Inflammatory macrophage treated with lipopolysaccharide for 4 hours (primary cell): ENCODE results near the gene DNAJC1.

Experiments used
- DNase-seq: peaks from one replicate; pipeline ENCODE4 v3.0.0-alpha.2; 2020

DNAJC1 gene

DNA sequence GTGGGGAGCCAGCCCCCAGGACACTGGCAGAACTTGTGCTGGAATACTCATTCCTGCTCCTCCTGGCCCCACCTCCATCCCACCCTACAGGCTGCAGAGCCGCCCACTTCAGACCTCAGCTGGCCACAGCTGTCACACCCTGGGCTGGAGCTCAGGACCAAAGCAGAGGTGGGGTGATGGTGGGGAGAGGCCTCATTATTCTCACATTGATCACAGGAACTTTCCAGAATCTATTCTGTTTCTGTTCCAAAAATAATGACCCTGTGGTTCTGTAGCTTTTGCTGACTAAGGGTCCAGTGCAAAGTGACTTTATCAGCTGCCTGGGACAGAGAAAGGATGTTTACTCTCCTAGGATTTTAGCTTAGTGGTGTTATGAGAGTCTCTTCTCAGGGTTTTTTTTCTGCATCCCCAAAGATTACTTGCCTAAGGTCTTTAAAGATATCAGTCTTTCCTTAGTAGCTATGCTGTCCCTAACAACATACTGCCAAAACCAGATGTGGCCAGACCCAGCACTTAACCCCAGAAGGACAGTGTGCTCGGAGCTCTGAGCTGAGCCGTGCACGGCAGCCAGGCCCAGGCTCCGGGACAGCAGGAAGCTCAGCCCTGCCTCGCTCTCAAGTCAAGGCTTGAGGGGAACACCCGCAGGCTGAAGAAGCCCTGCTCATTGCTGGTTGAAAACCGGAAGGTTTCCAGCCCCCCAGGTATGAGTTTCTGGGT, 246.2 kb downstream of the DNAJC1 start:
- no peak for DNase-seq

DNA sequence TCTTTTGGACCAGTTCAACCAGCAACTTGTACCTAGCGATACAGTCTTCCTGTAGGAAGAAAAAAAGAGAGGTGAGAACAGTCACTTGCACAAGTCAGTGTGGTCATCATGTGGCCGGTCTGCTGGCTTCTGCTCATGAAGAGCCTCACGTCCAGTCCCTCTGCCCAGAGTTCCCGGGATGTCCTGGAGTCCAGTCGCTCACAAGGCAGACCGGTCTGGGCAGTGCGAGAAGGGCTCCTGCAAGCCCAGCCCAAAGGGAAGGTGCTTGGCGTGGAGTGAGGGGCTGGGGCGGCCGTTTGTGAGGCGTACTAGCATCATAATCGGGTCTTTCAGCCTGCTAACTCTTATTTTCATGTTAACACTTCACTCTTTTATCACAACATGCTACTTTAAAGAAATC, 246.8 kb downstream of the DNAJC1 start:
- no peak for DNase-seq

DNA sequence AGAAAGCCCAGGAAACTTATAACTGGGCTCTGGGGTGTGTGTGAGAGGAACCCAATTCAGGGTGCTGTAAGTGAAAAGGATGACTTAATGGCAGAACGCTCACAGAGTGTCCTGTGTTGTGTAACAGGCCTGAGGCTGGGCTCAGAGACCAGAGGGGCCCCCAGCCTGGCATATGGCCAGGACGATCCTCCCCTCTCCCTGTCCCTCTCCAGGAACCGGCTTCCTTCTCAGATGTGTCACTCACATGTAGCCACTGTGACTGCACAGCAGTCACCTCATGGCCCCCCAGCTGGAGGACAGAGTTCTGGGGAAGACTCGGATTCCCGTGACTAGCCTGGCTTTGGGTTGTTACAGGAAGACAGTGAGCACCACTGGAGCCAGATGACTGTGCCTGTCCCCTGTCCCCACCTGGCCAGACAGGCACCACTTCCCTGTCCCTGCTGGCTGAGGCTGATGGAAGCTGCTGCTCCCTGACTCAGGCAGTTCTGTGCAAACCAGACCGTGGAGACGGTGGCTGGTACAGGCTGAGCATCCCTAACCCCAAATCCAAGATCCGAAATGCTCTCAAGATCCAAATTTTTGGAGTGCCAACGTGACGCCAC, 249.0 kb downstream of the DNAJC1 start:
- DNase-seq, result no peak

DNA sequence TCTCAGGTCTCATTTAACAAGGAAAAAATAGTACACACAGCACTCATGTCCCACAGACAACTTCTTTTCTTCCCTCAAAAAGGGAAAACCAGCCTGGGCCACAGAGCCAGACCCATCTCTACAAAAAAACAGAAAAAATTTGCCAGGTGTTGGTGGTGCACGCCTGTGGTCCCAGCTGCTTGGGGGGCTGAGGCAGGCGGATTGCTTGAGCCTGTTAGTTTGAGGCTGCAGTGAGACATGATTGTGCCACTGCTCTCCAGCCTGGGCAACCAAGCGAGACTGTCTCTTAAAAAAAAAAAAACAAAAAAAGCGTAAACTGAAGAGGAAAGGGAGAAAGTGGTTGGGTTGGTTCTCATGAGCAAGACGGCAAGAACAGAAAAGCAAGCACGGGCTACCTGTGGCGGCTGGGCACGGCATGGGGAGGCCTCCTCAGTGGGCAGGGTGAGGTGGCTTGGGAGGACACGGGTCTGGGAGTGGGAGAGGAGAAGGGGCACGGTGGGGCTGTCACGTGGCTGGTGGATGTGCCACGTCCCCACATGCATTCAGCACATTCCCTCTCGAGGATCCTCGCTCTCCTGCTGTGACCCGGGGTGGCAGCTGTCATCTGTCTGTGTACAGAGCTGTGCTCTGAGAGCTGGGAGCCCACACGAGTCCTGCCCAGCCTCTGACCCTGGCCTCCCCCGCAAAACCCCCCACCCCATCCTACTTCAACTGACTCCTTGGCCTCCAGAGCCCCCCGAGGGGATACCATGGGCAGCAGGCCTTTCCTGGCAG, 249.8 kb downstream of the DNAJC1 start:
- no peak for DNase-seq

DNA sequence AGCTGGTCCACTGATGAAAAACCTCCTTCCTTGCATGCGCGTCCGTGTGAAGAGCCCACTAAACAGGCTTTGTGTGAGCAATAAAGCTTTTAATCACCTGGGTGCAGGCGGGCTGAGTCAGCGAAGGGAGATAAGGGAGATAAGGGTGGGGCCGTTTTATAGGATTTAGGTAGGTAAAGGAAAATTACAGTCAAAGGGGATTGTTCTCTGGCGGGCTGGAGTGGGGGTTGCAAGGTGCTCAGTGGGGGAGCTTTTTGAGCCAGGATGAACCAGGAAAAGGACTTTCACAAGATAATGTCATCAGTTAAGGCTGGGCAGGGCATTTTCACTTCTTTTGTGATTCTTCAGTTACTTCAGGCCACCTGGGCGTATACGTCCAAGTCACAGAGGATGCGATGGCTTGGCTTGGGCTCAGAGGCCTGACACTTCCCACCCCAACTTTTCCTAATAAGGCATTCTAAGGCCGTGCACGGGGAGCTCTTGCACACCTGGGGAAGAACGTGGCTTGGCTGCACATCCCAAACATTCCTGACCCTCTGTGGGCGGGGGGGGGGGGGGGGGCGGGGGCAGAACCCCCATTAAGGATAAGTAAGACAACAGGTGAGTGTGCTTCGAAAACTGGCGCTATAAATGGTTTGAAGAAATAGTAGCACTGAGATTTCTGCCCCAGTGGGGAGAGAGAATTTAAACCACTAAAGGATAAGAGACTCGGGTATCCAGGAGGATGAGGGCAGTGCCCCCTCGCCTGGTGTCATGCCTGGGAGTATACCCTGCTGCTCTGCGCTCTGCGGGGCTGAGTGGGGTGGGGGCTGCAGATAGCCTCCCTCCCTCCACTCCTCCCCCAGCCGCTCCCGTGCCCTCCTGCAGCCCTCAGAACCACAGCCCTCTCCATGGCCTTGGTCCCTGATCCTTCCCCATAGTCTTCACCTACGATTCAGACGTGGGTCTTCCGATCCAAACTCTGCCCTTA, 251.9 kb downstream of the DNAJC1 start:
- no peak for DNase-seq

DNA sequence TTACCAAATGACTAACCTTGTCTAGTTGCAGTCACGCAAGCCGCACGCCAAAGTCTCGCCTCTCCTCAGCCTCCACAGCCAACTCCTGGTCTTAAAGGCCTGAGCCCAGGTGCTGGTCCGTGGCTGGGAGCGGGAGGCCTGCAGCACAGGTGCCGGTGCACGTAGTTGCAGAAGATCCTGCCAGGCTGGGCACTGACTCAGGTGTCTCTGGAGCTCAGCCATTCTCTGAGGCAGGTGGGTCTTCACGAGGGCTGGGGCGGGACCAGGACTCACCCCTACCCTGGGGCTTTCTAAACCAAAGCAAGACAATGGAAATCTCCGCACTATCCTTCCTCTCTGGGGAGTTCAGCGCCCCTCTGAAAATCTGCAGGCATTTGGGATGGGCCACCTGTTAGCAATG, 253.1 kb downstream of the DNAJC1 start:
- DNase-seq, result no peak

DNA sequence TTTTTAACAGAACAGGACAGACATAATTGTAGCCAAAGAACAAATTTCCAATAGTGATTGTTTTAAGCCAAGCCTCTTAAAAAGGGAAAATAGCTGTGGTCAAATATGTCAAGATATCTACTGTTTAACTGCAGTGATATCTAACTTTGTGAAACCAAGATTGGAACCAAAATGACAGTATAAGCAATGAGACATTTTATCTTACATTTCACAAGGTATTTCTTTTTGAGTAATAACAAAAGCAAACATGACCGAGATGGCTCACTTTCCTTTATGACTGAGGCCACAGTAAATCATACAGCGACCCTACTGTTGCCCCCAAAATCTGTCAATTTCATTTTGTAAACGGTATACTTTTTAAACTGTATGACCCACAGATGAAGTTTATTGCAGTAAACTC, 253.7 kb downstream of the DNAJC1 start:
- no peak for DNase-seq

DNA sequence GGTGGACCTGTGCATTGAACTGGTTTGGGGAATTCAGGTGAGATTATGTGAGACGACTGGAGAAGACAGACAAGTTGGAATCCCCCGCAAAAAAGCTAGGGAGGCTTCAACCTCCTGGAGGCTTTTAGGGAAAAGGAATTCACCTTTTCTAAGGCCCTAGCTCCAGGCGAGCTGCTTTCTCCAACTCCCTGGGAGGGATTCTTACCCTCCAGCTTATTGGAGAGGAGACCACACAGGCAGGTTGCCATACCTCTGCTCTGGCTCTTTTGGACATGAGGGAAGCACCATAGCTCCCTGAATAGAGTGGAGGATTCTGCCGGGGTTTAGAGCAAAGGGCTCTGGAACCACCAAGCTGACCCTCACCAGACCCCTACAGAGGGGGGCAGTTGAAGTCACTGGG, 255.7 kb downstream of the DNAJC1 start:
- DNase-seq, result no peak

DNA sequence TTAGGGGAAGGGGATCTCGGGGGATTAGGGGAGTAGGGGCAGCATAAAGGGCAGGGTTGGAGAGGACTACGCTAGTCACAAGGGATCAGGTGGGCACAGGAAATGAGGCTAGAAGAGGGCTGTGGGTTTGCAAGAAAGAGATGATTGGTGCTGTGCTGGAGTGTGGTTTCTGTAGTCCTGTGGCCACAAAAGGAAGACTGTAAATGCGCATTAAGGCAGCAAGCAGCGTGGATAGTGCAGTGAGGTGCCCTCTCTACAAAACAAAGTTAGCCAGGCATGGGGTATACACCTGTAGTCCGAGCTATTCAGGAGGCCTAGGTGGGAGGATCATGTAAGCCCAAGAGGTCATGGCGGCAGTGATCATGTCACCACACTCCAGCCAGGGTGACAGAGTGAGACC, 257.4 kb downstream of the DNAJC1 start:
- no peak for DNase-seq

DNA sequence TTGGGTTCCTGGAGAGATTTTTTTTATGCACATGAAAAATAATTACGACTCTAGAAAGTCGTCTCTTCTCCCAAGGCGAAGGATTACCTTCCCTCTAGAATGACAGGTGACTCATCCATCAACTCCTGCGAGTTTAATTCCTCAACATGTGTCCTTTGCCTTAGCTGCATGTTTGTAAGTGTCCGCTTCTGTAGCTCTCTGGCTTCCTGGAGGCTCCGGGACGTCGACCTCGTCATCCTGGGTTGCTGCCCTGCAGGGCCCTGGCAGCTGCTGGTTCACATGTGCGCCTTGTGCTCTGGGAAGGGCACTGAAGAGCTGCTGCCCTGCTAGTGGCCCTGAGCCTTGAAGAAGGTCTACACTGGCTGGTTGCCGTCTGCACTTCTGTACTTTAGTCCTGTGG, 259.3 kb downstream of the DNAJC1 start:
- DNase-seq, result no peak

DNA sequence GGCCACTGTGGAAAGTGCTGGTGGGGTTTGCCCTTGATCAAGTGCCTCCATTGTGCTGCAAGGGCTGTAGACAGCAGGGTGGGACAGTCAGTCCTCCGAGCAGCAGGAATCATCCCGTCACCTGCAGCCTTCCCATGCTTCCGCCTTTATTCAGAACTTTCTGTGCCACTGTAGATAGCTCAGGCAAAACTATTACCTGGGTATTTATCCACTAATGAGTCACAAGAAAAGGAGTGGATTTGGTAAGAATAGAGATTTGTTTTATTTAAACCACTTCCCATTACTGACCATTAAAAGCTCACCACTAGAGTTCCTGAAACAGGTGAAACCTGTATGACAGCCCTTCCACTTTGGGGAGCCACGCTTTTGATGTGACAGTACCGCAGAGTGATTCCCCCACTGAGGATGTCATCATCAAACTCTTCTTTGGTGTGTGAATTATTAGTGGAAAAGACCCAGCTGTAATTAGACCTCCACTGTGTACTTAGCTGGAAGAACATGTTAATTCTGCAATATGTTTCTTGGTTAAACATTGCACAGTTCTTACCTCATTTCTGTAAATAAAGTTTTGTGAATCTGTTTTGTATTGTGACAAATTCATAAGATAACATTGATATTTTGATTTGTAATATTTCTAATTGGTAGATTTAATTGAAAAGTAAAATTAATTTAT, 260.7 kb downstream of the DNAJC1 start:
- no peak for DNase-seq

DNA sequence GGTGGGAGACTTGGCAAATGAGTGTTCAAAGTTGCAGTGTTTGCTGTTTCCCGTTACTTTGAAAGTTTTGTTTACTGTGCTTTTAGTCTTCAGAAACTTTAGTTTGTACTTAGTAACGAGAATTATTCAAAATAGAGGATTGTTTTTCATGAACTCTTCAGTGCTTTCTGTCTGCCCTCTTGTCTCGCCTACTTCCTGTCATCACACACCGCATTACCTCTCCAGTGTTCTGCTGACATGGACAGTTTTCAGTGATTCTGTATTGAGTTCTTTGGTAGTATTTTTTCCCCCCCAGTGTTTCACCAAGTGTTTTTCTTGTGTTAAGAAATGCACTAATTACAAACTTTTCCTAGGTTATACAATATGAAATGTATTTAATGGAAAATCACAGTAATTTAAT, 262.5 kb downstream of the DNAJC1 start:
- DNase-seq, result no peak

DNA sequence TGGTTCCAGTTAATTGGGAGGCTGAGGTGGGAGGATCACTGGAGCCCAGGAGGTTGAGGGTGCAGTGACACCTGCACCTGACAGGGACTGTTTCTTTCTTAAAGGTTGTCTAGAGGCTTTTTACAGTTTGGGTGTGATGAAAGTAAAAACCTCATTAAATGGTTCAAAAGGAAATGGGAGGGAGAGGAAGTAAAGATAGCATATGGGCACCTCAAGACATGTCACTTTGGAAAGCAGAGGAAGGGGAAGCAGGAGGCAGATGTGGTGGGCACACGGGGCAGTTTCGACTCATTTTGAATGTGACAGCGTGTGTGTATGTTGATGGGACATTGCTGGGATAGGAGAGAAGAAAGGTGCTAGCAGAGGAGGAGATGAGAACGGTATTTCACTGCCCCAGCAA, 266.4 kb downstream of the DNAJC1 start:
- no peak for DNase-seq

DNA sequence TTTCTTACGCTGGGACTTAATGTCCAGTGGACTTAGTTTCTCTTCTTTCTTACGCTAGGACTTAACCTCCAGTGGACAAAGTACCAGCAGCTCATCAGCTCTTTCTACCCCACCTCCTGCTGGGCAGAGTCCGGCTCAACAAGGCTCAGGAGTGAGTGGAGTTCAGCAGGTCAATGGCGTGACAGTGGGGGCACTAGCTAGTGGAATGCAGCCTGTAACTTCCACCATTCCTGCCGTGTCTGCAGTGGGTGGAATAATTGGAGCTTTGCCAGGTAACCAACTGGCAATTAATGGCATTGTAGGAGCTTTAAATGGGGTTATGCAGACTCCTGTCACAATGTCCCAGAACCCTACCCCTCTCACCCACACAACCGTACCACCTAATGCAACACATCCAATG, 269.8 kb downstream of the DNAJC1 start:
- no peak for DNase-seq

DNA sequence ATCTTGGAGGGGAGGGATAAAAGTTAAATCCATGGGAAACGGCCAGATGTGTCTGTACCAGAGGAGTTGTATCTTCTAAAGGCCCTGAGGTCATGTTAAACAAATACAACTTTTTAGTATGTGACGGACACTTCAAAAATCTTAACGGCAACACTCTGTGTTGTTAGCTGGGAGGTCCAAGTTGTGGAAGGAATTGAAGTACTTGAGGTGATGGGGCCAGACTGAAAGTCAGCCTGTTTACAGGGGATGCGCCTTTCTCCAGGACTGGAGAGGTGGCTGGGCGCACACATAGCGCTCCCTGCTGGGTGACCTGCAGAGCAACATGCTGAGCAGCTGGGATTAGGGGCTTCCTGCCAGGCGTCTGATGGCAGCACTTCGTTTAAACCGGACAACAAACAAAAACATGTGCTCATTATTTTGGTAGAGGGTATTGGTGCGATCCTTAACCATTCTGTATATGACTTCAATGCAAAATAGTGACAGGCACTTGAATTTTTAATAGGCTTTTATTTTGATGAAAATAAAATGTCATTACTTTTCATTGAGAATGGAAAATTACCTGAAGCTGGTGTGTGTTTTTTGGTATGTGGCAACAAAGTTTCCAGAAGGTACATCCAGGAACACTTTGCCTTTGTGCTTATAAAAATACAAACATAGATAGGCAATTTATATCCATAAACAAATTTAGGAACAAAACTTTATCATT, 271.3 kb downstream of the DNAJC1 start:
- DNase-seq, result peak; percentile 43

DNA sequence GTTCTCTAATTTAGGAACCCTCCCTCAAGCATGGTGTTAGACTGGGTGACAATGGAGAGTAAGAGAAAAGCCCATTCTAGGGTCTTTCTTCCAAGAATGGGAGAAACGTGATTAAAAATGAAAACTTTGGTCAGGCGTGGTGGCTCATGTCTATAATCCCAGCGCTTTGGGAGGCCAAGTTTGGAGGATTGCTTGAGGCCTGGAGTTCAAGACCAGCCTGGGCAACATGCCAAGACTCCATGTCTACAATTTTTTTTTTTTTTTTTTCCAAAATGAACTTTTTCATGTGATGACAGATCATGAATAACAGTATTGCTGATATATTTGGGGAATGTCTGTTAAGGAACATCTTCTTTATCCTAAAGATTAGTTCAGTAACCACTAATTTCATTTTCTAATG, 274.9 kb downstream of the DNAJC1 start:
- no peak for DNase-seq

DNA sequence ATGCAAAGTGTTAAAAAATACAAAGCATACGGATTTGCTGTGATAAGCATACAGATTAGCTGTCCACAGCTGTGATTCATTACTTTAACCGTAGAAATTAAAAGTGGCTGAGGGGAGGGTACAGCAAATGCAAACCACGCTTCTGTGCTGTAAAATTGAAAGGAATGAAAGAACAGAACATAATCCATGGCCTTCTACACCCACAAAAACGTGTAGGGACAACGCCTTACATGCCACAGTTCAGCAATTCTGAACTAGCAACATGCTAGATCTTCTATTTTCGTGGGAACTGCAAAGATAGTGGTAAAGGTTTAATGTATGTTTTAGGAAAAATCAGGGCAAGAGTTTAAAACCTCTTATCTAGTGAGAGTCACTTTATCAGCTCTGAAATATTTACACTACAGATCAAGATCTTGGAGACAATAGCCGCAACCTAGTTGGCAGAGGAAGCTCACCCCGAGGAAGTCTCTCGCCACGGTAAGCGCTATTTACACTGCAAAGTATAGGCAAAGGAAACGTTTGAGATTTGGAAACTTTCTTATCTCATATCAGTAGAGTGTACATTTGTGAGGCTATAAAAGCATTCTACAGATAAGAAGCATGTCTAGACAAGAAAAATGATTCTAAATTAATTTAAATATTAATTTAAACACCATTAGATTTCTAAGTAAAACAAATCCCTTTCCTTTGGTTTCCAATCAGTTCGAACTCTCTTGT, 275.9 kb downstream of the DNAJC1 start:
- DNase-seq, result no peak

DNA sequence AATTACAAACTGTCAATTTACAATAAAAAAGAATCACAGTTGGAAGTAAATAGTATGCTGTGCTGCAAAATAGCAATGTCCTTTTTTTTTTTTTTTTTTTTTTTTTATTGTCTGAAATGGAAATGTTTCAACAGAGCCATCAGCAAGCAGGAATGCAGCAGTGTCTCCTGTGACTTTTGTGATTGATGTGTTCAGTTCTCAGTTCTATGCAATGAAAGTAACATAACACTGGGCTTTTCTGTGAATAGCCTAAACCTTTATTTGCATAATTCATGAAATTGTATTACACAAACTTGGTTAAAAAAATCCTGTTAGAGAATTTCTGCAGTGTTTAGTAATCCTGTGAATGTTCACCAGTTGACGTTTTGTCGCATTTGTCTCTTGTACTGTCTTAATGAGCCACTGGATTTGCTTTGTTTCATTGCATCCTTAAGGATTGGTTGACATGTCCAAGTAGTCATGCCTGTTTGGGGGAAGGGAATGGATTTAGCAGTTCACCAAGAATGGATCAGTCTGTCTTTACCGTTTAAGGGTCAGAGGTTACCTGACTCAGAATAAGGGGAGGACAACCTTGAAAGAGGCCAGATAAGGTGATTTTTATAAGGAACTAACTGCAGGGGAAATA, 276.8 kb downstream of the DNAJC1 start:
- DNase-seq, result peak; percentile 25

DNA sequence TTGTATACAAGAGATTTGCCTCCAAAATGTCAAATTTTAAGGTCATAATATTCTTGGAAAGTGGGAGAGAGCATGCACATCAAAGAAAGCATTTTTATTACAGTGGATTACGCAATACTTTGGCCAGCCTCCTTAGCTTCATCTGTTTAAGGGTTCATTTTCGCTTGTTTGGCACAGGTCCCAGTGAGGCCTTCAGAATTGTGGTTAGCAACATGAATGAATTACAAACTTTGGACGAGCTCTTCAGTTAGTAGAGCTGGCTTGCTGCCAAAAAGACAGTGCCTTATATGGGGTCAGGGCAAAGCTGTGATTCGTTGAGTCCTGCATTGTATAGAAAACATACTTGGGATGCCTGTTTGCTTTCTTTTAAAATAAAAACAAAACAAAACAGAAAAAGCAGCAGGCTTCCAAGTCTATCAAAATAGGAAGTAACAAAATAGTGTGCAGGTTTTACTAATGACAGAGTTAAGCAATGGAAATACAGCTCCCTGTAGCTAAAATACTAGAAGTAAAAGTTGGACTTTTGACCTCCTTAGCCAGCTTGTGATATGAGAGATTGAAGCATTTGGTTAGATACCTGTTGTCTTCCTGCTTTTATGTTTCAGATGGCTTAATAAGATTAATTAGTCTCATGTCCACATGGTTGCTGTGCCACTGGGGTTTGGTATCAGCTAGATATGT, 278.7 kb downstream of the DNAJC1 start:
- DNase-seq, result peak; percentile 51

DNA sequence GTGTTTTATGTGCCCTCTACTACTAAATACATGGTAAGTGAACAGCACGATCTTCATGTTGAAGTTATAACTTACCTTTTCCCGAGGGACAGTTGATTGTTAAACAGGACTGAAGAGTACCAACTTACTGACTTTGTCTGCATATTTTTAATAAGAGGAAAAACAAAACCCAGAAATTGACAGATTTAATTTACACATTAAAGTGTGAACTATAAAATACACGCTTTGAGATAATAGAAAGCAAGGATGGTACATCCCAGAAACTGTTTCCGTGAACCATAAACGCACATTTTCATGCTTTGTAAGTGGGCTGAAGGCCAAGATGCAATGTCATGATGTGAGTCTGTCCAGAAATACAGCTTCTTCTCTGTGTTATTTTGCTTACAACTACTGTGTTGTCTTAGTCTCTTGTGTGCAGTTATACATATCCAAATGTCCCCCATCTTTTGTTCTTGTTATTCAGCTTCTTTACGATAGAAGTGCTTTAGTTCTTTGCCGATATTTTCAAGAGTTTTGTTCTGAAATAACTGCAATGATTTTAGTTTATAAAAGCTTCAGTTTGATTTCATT, 279.4 kb downstream of the DNAJC1 start:
- DNase-seq, result no peak
